Measurements from ENCODE around the gene POLR2J.

DNA sequence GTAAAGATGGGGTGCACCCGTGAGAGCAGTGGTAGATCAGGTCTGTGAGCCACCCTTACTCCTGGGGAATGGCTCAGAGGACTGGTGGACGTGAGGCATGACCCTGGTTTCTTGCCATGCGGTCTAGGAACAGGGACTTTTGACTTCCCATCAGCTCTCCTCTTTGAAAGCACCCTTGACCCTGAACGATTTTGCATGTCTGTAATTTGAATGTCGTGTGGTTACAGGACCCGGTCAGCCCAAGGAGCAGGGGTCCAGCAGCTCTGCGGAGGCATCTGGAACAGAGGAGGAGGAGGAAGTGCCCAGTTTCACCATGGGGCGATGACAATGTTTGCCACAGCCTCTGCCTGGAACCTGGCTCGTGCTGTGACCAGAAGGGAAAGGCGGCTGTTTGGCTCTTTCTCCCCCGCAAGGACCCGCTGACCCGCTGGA lies 53.9 kb downstream of the POLR2J start:
- TF ChIP-seq, protein P1, sequence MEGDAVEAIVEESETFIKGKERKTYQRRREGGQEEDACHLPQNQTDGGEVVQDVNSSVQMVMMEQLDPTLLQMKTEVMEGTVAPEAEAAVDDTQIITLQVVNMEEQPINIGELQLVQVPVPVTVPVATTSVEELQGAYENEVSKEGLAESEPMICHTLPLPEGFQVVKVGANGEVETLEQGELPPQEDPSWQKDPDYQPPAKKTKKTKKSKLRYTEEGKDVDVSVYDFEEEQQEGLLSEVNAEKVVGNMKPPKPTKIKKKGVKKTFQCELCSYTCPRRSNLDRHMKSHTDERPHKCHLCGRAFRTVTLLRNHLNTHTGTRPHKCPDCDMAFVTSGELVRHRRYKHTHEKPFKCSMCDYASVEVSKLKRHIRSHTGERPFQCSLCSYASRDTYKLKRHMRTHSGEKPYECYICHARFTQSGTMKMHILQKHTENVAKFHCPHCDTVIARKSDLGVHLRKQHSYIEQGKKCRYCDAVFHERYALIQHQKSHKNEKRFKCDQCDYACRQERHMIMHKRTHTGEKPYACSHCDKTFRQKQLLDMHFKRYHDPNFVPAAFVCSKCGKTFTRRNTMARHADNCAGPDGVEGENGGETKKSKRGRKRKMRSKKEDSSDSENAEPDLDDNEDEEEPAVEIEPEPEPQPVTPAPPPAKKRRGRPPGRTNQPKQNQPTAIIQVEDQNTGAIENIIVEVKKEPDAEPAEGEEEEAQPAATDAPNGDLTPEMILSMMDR (IDR thresholded peaks at IDR 0.05): no peak
- no peak for TF ChIP-seq POLR2A (IDR thresholded peaks at IDR 0.05)
